Dedifferentiated amniotic fluid mesenchymal stem cell (primary cell): ENCODE data around the gene PRPSAP1.

Experiments used
- DNase-seq: peaks from one replicate; pipeline ENCODE4 v3.0.0-alpha.2; 2016; ENCODE audit errors: extremely low spot score

The PRPSAP1 gene

GRCh38 chr17:76266244-76266938 lies 87.3 kb downstream of the PRPSAP1 start:
- DNase-seq, result no peak

DNA sequence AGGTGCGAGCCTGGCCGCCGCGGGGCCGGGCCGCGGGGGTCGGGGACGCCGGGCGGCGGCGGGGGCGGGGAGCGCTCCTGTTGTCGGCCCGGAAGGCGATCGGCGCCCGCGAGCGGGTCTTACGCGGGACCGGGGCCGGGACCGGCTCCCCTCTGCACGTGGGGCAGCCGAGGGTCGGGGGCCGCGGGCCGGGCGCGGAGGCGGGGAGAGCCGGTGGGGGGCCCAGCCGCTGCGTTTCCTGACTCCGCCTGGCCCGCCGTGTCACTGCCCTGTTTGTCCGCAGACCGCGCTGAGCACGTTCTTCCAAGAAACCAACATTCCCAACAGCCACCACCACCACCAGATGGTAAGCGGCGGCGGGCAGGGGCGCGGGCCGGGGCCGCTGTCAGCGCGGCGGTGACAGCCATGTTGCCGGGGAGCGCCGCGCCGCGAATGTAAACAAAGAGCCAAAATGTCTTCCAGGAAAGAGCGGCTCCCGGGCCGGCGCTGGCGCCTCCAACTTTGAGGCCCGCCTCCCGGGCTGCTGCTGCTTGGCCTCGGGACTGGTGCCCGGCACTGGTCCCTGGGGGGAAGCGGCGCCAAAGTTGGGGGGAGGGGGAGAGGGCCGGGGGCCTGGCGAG lies 88.0 kb downstream of the PRPSAP1 start:
- peak; percentile 36 for DNase-seq

DNA sequence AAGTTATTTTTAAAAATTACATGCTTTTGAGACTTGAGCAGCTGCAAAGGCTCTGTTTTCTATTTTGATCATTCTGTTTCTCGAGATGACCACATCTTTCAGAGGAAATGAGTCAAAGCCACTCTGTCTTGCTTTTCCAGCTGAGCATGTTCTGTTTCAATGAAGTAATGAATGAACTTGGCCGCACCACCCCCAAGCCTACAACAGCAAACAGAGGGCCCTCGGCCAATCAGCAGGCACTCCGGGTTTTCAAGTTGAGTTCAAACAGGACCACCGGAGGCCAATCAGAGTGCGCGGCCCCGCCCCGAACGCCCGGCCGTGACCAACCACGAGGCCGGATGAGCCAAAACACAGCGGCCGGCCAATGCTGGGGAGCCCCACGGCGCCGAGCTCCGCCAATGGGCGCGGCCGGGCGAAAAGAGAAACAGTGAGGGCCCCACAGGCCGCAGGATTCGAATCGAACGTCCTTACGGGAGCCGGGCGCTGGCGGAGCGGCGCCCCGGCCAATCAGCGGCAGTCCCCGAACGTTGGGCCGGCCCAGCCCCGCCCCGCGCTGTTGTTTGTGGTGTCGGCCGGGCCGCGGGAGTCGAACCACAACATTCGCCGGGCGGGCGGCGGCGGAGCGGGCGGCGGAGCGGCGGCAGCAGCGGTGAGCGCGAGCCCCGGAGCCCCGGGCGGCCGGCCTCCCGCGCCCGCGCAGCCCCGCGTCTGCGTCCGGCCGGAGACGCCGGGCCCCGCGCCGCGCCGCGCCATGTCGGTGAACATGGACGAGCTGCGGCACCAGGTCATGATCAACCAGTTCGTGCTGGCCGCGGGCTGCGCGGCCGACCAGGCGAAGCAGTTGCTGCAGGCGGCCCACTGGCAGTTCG lies 88.7 kb downstream of the PRPSAP1 start, which contains the start of gene UBALD2:
Gene UBALD2 (plus strand): TSS at position 594 of the 869 bp plus-strand sequence. CDS start 158 bp downstream, at position 752.
- DNase-seq, result peak; percentile 100

DNA sequence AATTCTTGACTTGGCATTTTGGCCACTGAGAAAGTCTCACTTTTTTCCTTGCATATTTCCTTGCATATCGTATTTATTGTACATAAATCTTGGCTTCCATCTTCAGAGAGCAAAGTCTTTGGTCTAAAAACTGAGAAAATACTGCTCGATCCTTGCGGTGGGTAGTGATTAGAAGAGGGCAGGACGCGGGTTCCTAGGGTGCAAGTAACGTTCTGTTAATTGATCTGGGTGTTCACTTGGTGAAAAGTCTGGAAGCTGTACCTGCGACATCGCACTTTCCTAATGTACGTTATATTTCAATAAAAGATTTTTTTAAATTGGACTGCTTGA lies 89.3 kb downstream of the PRPSAP1 start:
- no peak for DNase-seq

DNA sequence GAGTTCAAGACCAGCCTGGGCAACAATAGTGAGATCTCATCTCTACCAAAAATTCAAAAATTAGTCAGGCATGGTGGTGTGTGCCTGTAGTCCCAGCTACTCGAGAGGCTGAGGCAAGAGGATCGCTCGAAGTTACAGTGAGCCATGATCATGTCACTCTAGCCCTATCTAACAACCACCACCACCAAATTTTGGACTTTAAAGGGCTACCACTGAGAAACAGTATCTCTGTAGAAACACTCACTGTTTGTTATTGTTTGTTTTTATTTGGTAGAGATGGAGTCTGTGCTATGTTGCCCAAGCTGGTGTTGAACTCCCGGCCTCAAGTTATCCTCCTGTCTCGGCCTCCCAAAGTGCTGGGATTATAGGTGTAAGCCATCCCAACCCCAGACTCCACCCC lies 89.8 kb downstream of the PRPSAP1 start:
- no peak for DNase-seq

DNA sequence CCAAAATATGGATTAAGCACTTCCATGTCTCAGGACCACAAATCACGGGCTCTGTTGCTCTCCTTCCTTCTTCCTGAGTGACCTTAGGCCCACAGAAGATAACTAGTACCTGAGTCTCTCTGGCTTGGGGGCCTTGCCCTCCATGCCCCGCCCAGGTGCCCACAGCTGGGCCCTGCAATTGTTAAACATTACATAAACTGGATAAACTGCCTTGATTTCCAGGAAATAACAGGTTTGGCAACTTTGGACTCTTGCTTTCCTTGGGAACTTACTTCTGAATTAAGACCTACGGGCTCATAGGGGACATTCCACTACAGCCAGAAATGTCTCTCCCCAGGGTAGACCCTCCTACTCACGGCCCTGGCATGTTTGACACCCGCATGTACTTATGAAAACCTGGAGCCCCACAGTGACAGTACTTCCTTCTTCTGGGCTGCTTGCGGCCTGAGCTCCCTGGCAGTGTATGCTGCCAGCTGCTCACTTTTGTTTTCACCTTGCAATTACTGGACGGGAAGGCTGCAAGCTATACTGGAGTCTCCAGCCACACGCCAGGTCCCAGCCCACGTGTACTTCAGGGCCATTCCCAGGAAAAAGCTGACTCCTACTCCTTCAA lies 90.9 kb downstream of the PRPSAP1 start:
- no peak for DNase-seq

GRCh38 chr17:76261421-76262215 lies 92.1 kb downstream of the PRPSAP1 start:
- DNase-seq, result no peak

GRCh38 chr17:76260669-76261068 lies 93.0 kb downstream of the PRPSAP1 start:
- DNase-seq, result no peak

DNA sequence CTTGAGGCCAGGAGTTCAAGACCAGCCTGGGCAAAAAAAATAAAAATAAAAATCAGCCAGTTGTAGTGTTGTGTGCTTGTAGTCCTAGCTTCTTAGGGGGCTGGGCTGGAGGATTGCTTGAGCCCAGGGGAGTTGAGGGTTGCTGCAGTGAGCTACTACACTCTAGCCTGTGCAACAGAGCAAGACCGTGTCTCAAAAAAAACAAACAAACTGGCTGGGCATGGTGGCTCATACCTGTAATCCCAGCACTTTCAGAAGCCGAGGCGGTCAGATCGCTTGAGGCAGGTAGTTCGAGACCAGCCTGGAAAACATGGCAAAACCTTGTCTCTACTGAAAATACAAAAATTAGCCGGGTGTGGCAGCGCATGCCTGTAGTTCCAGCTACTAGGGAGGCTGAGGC lies 93.5 kb downstream of the PRPSAP1 start:
- no peak for DNase-seq
